LoVo (cell line): ENCODE data around the gene PGAP3.
"Not testable (repeated sequence)": the region's sequence is repeated elsewhere in the genome, so short reads cannot be mapped to it uniquely, and the experiment has no call there.

Experiments used
- DNase-seq: peaks from one replicate; pipeline ENCODE4 v3.0.0-alpha.2; 2016; ENCODE audit warnings: low spot score

PGAP3 gene

DNA sequence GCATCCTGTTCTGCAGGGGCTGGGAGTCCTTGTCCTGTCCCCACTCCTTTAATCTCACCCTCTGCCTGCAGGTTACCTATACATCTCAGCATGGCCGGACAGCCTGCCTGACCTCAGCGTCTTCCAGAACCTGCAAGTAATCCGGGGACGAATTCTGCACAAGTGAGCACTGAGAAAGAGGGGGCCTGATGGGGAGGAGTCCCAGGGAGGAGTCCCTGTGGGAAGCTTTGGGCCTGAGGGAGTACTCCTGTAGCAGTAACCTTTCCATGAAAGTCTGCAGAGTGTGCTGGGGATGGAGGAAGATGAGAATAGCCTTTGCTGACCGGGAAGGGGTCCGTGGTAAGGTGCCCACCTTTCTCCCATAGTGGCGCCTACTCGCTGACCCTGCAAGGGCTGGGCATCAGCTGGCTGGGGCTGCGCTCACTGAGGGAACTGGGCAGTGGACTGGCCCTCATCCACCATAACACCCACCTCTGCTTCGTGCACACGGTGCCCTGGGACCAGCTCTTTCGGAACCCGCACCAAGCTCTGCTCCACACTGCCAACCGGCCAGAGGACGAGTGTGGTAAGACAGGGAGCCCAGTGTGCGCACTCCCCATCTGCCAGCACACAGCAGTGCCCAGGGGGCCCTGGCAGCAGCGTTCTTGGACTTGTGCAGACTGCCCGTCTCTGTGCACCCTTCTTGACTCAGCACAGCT is 27.7 kb upstream of the PGAP3 start:
- no peak for DNase-seq

DNA sequence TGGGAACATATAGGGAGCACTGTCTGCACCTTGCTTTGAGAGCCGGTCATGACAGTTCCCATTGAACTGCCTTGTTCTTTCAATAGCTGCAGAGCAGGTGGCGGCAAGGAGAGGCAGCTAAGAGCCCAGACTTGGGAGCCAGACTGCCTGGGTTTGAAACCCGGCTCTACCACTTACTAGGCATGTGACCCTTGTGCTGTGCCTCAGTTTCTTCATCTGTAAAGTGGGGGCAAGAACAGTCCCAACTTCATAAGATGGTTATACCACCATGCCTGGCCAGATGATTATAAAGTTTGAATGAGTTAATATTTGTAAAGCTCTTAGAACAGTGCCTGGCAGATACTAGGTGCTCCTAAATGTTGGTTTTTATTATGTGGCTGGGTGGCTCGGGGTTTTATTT is 26.4 kb upstream of the PGAP3 start:
- no peak for DNase-seq

- no peak for DNase-seq
Measured at GRCh38 chr17:39711851-39712250, 24.0 kb upstream of the PGAP3 start.

DNA sequence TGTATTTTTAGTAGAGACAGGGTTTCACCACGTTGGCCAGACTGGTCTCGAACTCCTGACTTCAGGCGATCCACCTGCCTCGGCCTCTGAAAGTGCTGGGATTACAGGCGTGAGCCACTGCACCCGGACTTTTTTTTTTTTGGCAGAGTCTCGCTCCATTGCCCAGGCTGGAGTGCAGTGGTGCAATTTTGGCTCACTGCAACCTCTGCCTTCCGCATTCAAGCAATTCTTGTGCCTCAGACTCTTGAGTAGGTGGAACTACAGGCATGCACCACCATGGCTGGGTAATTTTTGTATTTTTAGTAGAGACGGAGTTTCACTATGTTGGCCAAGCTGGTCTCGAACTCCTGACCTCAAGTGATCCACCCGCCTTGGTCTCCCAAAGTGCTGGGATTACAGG is 23.2 kb upstream of the PGAP3 start:
- DNase-seq = not testable (repeated sequence)

- DNase-seq = no peak
Measured at GRCh38 chr17:39709998-39710964, 22.4 kb upstream of the PGAP3 start.

GRCh38 chr17:39709319-39709997 is 21.6 kb upstream of the PGAP3 start:
- DNase-seq = no peak

DNA sequence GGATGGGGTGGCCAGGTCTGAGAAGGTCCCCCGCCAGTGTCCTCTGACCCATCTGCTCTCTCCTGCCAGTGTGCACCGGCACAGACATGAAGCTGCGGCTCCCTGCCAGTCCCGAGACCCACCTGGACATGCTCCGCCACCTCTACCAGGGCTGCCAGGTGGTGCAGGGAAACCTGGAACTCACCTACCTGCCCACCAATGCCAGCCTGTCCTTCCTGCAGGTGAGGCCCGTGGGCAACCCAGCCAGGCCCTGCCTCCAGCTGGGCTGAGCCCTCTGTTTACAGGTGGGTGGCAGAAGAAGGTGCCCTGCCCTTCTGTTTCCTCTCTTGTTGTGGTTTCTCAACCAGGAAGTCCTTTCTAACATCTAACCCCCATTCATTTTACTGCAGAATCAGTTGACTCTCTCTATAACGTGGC is 19.1 kb upstream of the PGAP3 start:
- no peak for DNase-seq

DNA sequence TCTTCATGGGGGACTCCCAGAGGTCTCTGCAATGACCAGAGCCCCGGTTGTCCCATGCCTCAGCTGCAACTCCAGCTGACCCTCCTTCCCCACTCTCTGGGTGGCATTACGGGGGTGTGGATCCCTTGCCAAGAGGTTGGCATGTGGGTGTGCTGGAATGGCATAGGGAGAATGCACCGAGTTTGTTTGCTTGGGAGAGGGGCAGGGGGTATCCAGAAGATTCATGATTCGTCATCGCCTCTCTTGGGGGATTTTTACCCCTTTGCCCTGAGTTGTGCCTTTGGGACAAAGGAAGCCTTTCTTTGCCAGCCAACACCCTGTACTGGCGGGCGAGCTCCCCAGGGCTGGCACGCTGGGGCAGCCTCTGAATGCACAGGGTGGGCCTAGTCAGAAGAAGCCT is 18.5 kb upstream of the PGAP3 start:
- no peak for DNase-seq

GRCh38 chr17:39705786-39706348 is 18.0 kb upstream of the PGAP3 start:
- peak; percentile 70 for DNase-seq

- no peak for DNase-seq
Measured at GRCh38 chr17:39704821-39705551, 17.1 kb upstream of the PGAP3 start.

DNA sequence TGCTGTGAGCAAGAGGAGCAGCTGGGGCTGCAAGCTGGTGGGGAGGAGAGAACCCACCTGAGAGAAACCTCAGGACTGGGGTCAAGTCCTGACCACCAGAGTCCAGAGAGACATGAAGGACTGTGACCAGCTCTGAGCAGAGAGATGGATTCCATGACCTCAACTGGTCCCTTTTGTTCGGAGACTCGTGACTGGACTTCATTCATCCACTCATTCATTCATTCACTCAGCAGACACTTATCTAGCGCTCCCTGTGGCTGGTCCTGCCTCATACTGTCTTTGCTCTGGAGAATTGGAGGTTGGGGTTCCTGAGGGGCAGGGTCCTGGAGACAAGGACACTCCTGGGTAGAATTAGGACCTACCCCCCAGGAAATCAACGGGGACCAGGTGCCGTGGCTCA is 16.1 kb upstream of the PGAP3 start:
- DNase-seq = no peak

GRCh38 chr17:39702901-39703893 is 15.3 kb upstream of the PGAP3 start:
- no peak for DNase-seq

DNA sequence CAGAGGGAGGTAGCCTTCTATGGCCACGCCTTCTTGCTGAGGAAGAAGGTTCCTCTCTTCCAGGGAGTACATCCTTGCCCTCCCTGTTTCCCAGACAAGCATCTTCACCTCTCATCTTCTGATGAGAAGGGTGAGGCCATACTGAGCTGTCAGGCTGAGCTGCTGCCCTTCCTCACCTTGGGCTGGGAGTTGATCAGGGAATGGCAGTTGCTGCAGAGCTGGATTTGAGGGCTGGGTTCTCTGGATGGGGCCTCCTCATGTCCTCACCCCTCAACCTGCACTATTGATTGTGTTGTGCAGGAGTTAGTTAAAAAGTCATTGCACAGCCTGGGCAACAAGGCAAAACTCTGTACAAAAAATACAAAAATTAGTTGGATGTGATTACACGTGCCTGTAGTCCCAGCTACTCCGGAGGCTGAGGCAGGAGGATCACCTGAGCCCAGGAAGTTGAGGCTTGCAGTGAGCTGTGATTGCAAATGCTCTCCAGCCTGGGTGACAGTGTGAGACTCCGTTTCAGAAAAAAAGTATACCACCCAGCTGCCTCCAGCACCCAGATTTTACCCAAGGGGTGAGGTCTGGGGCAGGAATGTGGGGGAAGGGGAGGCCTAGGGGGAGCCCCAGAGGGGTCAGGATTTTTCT is 14.0 kb upstream of the PGAP3 start:
- no peak for DNase-seq

DNA sequence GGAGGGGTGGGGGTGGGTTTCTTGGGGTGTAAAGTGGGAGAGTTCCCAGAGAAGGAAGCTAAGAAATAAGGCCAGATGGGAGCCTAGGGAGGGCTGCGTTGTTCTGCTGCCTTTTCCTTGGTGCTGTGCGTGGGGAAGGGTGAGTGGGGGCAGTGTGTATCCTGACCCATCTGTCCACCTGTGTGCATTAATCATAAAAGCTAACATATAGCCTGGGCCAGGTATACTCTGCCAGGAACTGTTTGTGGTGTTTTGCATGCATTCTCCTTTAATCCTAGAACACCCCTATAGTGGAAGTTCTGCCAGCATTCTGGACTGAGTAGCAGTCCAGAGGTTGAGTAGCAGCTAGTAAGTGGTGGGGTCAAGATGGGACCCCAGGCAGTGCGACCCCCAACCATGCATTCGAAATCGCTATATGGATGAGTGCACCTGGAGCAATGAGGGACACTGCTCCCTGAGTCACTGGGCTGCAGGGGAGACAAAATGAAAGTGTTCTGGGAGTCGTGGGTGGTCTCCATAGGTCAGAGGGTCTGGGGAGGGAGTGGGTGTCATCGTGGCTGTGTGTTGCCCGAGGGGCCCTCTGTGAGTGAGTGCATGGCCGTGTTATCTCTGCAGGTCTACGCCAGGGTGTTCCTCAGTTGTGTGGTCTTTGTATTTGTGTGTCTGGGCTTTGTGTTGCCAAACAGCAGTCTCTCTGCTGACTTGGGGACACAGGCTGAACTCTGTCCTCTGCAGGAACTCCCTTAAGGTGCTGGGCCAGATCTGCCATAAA is 13.3 kb upstream of the PGAP3 start:
- peak; percentile 41 for DNase-seq

GRCh38 chr17:39700148-39700987 is 12.5 kb upstream of the PGAP3 start:
- no peak for DNase-seq

DNA sequence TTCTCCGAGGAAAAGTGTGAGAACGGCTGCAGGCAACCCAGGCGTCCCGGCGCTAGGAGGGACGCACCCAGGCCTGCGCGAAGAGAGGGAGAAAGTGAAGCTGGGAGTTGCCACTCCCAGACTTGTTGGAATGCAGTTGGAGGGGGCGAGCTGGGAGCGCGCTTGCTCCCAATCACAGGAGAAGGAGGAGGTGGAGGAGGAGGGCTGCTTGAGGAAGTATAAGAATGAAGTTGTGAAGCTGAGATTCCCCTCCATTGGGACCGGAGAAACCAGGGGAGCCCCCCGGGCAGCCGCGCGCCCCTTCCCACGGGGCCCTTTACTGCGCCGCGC is 11.9 kb upstream of the PGAP3 start, which contains the start of gene ERBB2:
Gene ERBB2 (plus strand): TSS at position 247 of the 330 bp plus-strand sequence. CDS start 175 bp downstream, outside the sequence.
- DNase-seq = peak; percentile 86

GRCh38 chr17:39699157-39699817 is 11.4 kb upstream of the PGAP3 start:
- not testable (repeated sequence) for DNase-seq

DNA sequence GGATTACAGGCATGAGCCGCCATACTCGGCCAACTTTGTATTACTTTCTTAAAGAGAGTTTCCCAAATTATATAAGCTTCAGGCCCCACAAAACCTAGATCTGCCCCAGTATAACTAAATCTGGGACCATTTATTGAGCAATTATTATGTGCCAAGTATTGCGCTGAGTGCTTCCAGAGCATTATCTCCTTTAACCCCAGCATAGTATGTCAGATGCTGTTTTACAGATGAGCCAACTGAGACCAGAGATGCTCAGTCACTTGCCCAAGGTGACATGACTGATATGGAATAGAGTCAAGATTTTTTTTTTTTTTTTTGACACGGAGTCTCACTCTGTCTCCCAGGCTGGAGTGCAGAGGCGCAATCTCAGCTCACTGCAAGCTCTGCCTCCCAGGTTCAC is 10.1 kb upstream of the PGAP3 start:
- DNase-seq = no peak
